ENCODE data around the gene COX10.

The COX10 gene

DNA sequence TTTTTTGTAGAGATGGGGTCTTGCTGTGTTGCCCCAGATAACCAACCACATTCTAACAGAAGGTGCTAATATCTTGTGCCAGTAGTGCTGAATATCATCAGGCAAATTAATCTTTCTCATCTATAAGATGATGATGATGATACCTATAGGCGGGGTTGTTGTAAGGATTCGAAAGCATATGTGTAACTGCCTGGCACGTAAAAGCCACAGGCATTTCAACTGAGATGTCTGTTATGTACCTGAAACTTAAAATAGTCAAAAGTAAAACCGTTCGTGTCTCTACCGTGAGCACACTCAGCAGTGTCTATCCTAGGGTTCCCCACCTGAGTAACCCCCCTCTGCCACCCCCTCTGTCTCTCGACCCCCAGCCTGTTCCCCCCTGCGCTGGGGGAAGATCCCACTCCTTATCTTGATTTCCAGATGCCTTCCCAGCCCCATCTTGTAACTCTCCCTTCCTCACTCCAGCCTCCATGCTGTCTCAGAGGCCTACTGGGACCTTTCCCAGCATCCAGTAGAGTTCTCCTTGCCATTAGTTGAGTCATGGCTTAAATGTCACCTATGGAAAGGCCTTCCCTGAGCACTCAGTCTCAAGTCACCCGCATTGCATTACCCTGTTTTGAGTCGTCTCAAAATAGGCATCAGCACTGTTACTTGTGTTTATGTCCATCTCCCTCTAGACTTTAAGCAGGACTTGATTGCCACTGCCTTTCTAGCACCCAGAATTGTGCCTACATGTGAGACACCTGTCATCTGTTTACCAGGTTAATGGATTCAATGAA, 133.3 kb downstream of the COX10 start:
- Histone ChIP-seq H3K9ac (ENCODE audit: low read depth, low read length) (no peak overlapping the region), H3K9me3 (ENCODE audit: control insufficient read depth, insufficient read depth, low read length) (no peaks in the 10 kb centered on the region), H3K4me1 (ENCODE audit: insufficient read depth, low read length) (peaks cover 4% of the 10 kb centered on the region; the same call in 1 of the 2 replicates), H3K36me3 (ENCODE audit: insufficient read depth, low read length) (no peaks in the 10 kb centered on the region)

DNA sequence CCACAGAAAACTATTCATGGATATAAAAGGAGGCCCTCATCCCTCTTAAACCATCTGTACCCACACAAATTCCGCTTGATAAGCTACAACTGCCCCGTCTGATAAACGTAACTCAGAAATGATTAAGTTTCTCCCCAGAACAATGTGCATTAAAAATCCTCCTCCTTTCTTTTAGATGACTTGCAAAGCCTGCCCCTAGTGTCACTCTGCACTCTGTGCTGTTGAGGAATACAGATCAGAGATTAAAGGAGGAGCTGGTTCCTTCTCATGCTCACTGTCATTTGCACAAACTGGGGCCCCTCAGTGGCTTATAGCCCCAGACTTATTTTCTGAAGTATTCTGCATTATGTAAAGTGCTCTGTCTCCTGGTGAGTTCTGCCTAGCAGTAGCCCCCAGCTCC, 134.1 kb downstream of the COX10 start:
- H3K4me1 ChIP-seq (ENCODE audit: insufficient read depth, low read length): peaks cover 4% of the 10 kb centered on the region; the same call in 1 of the 2 replicates
- no peaks in the 10 kb centered on the region for H3K36me3 ChIP-seq (ENCODE audit: insufficient read depth, low read length)
- no peak overlapping the region for H3K9ac ChIP-seq (ENCODE audit: low read depth, low read length)
- H3K9me3 ChIP-seq (ENCODE audit: control insufficient read depth, insufficient read depth, low read length): no peaks in the 10 kb centered on the region

DNA sequence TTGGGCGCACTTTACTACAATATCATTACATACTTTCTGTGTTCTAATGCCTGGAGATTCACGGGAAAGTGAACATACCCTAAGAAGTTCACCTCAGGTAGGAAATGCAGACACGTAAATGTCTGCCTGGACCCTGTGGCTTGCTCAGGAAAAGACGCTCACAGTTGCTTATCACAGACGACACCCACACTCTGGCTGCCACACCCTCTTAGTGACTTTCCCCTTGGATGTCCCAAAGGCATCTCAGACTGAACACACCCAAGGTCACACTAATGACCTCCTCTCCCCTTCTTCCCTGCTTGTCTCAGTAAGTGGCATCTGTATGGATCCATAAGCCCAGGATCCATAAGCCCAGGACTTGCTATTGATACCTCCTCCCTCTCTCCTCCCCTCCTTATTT, 134.8 kb downstream of the COX10 start:
- H3K9me3 ChIP-seq (ENCODE audit: control insufficient read depth, insufficient read depth, low read length): no peaks in the 10 kb centered on the region
- H3K9ac ChIP-seq (ENCODE audit: low read depth, low read length): no peak overlapping the region
- H3K4me1 ChIP-seq (ENCODE audit: insufficient read depth, low read length): peaks cover 4% of the 10 kb centered on the region; the same call in 1 of the 2 replicates
- no peaks in the 10 kb centered on the region for H3K36me3 ChIP-seq (ENCODE audit: insufficient read depth, low read length)

DNA sequence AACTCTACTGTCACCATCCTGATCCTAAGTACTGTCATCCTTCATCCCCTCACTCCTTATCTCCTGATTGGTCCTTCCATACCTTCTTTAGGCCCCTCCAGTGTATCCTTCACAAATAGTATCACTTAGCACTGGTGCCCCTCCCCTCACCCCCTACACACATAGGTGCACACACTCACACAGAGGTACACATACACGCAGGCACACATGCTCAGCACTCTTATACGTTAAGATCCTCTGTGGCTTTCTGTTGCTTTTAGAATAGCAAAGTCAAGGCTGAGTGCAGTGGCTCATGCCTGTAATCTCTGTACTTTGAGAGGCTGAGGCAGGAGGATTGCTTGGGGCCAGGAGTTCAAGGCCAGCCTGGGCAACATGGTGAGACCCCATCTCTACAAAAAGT, 135.2 kb downstream of the COX10 start:
- H3K9ac ChIP-seq (ENCODE audit: low read depth, low read length): no peak overlapping the region
- no peaks in the 10 kb centered on the region for H3K36me3 ChIP-seq (ENCODE audit: insufficient read depth, low read length)
- no peaks in the 10 kb centered on the region for H3K9me3 ChIP-seq (ENCODE audit: control insufficient read depth, insufficient read depth, low read length)
- peaks cover 4% of the 10 kb centered on the region; the same call in 1 of the 2 replicates for H3K4me1 ChIP-seq (ENCODE audit: insufficient read depth, low read length)

DNA sequence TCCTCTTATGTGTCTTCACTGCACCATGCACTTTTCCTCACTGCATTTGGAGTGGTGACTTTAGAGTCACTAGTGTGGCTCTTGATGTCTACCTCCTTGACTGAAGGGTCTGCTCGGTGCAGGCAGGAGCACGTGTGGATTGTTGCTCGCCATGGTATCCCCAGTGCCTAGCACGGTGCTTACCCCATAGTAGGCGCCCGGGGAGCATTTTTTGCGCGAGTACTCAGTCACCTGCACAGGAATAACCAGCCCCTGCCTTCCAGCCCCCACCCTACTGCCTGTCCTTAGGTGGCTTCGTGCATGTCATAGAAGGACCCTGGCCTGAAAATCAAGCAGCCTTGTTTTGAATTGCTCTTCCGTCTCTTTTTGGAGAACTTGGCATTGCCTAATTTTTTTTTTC, 136.1 kb downstream of the COX10 start:
- H3K9me3 ChIP-seq (ENCODE audit: control insufficient read depth, insufficient read depth, low read length): no peaks in the 10 kb centered on the region

DNA sequence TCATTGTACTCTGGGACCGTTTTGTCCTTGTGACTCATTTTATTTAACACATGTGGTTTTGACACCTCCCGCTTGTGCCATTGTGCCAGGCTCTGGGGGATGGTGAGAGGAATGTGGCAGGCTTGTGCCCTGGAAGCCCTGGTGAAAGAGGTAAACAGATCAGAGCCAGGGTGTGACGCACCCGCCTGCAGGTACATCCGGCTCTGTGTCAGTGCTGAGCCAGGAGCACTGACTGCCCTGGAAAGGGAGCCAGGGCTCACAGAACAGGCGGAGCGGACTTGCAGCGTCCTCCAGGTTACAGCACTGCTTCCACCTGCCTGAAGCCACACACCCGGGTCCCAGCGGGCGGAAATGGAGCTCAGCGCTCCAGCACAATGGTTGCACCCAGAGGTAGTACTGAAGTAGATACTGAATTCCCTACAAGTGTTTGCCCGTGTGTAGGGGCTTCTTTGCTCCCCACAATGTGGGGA, 136.7 kb downstream of the COX10 start:
- H3K9me3 ChIP-seq (ENCODE audit: control insufficient read depth, insufficient read depth, low read length): no peaks in the 10 kb centered on the region; the same call in 1 of the 2 replicates
- no peak overlapping the region for H3K9ac ChIP-seq (ENCODE audit: low read depth, low read length)
- H3K4me1 ChIP-seq (ENCODE audit: insufficient read depth, low read length): peaks cover 4% of the 10 kb centered on the region; the same call in 1 of the 2 replicates
- no peaks in the 10 kb centered on the region; the same call in 1 of the 2 replicates for H3K36me3 ChIP-seq (ENCODE audit: insufficient read depth, low read length)

More for the DNA sequence above, 136.1 kb downstream of the COX10 start:
- Histone ChIP-seq H3K9ac (ENCODE audit: low read depth, low read length) (no peak overlapping the region), H3K36me3 (ENCODE audit: insufficient read depth, low read length) (no peaks in the 10 kb centered on the region; the same call in 1 of the 2 replicates), H3K4me1 (ENCODE audit: insufficient read depth, low read length) (peaks cover 4% of the 10 kb centered on the region; the same call in 1 of the 2 replicates)

DNA sequence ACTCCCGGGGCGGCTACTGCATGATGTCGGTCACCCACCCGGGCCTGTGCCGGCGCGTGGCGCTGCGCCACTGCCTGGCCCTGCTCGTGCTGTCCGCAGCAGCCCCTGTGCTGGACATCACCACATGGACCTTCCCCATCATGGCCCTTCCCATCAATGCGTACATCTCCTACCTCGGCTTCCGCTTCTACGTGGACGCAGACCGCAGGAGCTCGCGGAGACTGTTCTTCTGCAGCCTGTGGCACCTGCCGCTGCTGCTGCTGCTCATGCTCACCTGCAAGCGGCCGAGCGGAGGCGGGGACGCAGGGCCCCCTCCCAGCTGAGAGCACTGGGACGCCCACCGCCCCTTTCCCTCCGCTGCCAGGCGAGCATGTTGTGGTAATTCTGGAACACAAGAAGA, 137.6 kb downstream of the COX10 start:
- Histone ChIP-seq H3K9ac (ENCODE audit: low read depth, low read length) (no peak overlapping the region), H3K9me3 (ENCODE audit: control insufficient read depth, insufficient read depth, low read length) (peaks cover 2% of the 10 kb centered on the region; the same call in 1 of the 2 replicates), H3K4me1 (ENCODE audit: insufficient read depth, low read length) (no peaks in the 10 kb centered on the region), H3K36me3 (ENCODE audit: insufficient read depth, low read length) (no peaks in the 10 kb centered on the region; the same call in 1 of the 2 replicates)

DNA sequence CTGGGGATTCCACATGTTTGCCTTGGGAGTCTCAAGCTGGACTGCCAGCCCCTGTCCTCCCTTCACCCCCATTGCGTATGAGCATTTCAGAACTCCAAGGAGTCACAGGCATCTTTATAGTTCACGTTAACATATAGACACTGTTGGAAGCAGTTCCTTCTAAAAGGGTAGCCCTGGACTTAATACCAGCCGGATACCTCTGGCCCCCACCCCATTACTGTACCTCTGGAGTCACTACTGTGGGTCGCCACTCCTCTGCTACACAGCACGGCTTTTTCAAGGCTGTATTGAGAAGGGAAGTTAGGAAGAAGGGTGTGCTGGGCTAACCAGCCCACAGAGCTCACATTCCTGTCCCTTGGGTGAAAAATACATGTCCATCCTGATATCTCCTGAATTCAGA, 138.5 kb downstream of the COX10 start:
- no peak overlapping the region for H3K9ac ChIP-seq (ENCODE audit: low read depth, low read length)
- H3K4me1 ChIP-seq (ENCODE audit: insufficient read depth, low read length): no peaks in the 10 kb centered on the region
- peaks cover 2% of the 10 kb centered on the region; the same call in 1 of the 2 replicates for H3K9me3 ChIP-seq (ENCODE audit: control insufficient read depth, insufficient read depth, low read length)
- no peaks in the 10 kb centered on the region; the same call in 1 of the 2 replicates for H3K36me3 ChIP-seq (ENCODE audit: insufficient read depth, low read length)

DNA sequence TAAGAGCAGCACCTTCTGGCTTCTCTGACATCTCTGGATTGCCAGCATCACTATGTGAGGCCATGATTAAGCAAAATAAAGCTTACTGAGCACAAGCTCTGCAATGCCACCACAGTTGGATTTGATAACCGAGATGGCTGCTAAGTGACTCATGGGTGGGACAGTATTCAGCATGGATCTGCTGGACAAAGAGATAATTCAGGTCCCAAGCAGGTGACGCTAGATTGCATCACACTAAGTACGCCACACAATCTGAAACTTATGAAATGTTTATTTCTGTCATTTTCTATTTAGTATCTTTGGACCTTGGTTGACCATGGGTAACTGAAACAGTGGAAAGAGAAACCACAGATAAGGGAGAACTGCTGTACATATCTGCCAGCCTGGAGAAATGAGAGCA, 139.9 kb downstream of the COX10 start:
- H3K9ac ChIP-seq (ENCODE audit: low read depth, low read length): no peak overlapping the region
- H3K36me3 ChIP-seq (ENCODE audit: insufficient read depth, low read length): no peaks in the 10 kb centered on the region; the same call in 1 of the 2 replicates
- peaks cover 2% of the 10 kb centered on the region; the same call in 1 of the 2 replicates for H3K9me3 ChIP-seq (ENCODE audit: control insufficient read depth, insufficient read depth, low read length)
- no peaks in the 10 kb centered on the region for H3K4me1 ChIP-seq (ENCODE audit: insufficient read depth, low read length)

DNA sequence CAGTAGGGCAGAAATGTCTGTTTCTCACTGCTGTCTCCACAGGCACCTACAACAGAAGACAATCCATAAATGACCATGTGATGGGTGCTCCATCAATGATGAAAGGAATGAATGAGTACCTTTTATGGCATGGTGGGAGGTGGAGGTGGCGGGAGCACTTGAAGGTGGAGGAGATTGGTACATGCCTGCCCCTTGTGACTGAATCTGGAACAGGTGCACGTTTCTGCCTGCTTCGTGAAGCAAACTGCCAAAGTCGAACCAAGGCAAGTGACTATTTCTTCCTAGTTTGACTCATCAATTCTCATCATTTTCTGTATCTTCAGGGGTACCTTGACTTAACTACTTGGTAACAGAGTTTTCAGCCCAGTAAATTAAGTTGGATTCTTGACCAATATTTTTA, 141.9 kb downstream of the COX10 start:
- H3K9me3 ChIP-seq (ENCODE audit: control insufficient read depth, insufficient read depth, low read length): peaks cover 2% of the 10 kb centered on the region; the same call in 1 of the 2 replicates
- H3K36me3 ChIP-seq (ENCODE audit: insufficient read depth, low read length): no peaks in the 10 kb centered on the region; the same call in 1 of the 2 replicates
- no peak overlapping the region for H3K9ac ChIP-seq (ENCODE audit: low read depth, low read length)
- no peaks in the 10 kb centered on the region for H3K4me1 ChIP-seq (ENCODE audit: insufficient read depth, low read length)

DNA sequence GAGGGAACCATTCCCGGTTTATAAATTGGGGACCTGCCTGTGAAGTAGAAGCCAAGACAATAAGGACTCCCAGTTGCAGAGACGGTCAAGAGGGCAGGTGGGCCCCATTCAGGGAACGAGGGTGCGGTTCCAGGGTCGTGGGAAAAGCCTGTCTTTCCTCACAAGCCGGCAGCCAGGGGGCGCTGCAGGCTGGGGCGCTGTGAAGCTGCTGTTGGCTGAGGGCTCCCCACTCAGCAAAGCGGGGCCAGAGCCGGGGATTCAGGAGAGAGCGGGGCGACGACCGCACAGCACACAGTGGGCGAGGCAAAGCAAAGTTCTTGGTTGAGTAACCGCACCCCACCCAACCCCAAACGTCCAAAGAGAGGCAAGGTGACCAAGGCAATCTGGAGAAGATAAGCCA, 142.5 kb downstream of the COX10 start:
- Histone ChIP-seq H3K4me1 (ENCODE audit: insufficient read depth, low read length) (no peaks in the 10 kb centered on the region), H3K36me3 (ENCODE audit: insufficient read depth, low read length) (no peaks in the 10 kb centered on the region; the same call in 1 of the 2 replicates), H3K9me3 (ENCODE audit: control insufficient read depth, insufficient read depth, low read length) (peaks cover 2% of the 10 kb centered on the region; the same call in 1 of the 2 replicates), H3K9ac (ENCODE audit: low read depth, low read length) (no peak overlapping the region)

DNA sequence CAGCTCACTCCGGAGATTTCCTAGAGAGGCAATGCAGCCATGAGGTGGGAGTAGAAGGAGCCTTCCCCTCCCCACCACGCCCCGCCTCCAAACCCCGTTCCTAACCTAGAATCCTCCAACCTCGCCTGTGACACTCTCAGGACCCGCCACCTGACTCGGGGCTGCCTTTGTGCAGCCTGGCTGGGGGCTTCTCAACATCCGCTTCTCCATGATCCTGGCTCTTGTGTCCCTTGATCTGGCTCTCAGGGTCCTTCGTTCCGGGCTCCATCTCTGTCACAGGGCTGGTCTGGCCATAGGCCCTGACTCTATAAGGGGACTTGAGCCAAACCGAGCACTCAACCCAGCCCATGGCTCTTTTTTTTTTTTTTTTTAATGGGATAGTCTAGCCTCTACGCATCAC, 143.1 kb downstream of the COX10 start:
- Histone ChIP-seq H3K4me1 (ENCODE audit: insufficient read depth, low read length) (no peaks in the 10 kb centered on the region), H3K9ac (ENCODE audit: low read depth, low read length) (no peak overlapping the region), H3K36me3 (ENCODE audit: insufficient read depth, low read length) (no peaks in the 10 kb centered on the region; the same call in 1 of the 2 replicates), H3K9me3 (ENCODE audit: control insufficient read depth, insufficient read depth, low read length) (peaks cover 2% of the 10 kb centered on the region; the same call in 1 of the 2 replicates)

DNA sequence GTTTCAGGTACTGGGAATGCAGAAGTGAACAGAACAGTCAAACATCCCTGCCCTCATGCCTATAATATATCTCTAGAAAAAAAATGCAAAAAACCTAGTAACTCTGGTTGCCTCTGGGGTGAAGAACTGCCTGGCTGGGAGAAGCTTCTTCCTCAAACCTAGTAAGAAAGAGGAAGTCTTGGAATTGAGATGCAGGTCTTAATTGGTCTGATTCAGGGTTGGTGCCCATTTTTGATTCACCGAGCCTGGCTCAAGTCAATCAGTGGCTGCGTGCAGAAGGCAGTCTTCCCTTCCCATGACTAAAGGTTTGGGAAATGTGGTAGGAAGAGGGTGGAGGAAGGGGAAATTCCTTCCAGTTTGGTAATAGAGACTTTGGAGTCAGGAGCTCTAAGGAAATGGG, 145.0 kb downstream of the COX10 start:
- no peaks in the 10 kb centered on the region; the same call in 1 of the 2 replicates for H3K36me3 ChIP-seq (ENCODE audit: insufficient read depth, low read length)

DNA sequence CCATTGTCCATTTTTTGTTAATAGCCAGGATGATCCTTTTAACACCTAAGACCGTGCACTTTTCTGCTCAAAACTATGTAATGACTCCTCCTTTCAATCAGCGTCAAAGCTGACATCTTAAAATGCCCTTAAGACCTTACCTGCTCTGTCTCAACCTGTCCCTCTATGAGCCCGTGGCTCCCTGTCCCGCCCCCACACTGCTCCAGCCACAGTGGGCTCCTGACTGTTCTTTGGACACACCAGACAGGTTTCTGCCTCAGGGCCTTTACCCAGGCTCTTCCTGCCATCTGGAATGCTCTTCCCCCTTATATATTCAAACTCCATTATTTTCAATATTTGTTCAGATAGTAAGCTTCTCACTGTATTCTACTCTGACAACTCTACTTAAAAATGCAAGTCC, 153.3 kb downstream of the COX10 start:
- H3K9me3 ChIP-seq (ENCODE audit: control insufficient read depth, insufficient read depth, low read length): no peaks in the 10 kb centered on the region
- no peaks in the 10 kb centered on the region for H3K36me3 ChIP-seq (ENCODE audit: insufficient read depth, low read length)
- no peak overlapping the region for H3K9ac ChIP-seq (ENCODE audit: low read depth, low read length)
- no peaks in the 10 kb centered on the region for H3K4me1 ChIP-seq (ENCODE audit: insufficient read depth, low read length)

More for the DNA sequence above, 145.0 kb downstream of the COX10 start:
- Histone ChIP-seq H3K9me3 (ENCODE audit: control insufficient read depth, insufficient read depth, low read length) (peaks cover 2% of the 10 kb centered on the region; the same call in 1 of the 2 replicates), H3K4me1 (ENCODE audit: insufficient read depth, low read length) (no peaks in the 10 kb centered on the region), H3K9ac (ENCODE audit: low read depth, low read length) (no peak overlapping the region)
